Activated CD8-positive, alpha-beta memory T cell treated with anti-CD3 and anti-CD28 coated beads, Interleukin-2, amount 50 U/mL, for 24 hours (primary cell): ENCODE data around the gene BTNL9.
"Not testable (repeated sequence)": the region's sequence is repeated elsewhere in the genome, so short reads cannot be mapped to it uniquely, and the experiment has no call there.

Source experiments
- DNase-seq: peaks from one replicate; pipeline ENCODE4 v3.0.0-alpha.2; 2020; ENCODE audit errors: extremely low read depth

The BTNL9 gene

GRCh38 chr5:181060924-181061323 is 20.9 kb downstream of the BTNL9 start:
- no peak for DNase-seq

- no peak for DNase-seq
Measured at GRCh38 chr5:181061645-181062044, 21.6 kb downstream of the BTNL9 start.

- DNase-seq: no peak
Measured at GRCh38 chr5:181062631-181063030, 22.6 kb downstream of the BTNL9 start.

DNA sequence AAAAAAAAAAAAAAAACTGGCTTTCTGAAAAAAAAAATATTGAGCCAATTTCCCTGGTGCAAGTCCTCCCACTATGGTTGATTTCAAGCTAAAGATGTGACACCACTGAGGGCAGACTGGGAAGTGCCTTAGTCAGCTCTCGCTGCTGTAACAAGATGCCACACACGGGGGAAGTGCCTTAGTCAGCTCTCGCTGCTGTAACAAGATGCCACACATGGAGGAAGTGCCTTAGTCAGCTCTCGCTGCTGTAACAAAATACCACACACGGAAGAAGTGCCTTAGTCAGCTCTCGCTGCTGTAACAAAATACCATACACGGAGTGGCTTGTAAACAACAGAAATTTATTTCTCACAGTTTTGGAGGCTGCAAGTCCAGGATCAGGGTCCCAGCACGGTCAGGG is 23.4 kb downstream of the BTNL9 start:
- DNase-seq: no peak

DNA sequence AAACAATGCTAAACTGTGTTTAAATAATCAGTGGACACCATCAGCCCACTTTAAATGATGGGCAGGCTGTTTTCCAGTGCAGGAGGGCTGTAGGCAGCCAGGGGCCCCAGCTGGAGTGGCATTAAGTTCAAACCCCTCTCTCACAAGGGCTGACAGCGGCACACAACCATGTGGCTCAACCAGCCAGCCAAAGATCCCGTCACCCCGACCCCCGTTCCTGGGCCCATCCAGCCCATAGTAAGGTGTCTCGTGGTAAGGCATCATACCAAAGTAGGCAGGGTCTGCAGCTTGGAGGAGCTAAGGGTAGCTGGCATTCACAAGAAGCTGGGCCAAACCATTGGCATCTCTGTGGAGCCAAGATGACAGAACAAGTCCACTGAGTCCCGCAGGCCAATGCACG is 24.9 kb downstream of the BTNL9 start:
- no peak for DNase-seq

DNA sequence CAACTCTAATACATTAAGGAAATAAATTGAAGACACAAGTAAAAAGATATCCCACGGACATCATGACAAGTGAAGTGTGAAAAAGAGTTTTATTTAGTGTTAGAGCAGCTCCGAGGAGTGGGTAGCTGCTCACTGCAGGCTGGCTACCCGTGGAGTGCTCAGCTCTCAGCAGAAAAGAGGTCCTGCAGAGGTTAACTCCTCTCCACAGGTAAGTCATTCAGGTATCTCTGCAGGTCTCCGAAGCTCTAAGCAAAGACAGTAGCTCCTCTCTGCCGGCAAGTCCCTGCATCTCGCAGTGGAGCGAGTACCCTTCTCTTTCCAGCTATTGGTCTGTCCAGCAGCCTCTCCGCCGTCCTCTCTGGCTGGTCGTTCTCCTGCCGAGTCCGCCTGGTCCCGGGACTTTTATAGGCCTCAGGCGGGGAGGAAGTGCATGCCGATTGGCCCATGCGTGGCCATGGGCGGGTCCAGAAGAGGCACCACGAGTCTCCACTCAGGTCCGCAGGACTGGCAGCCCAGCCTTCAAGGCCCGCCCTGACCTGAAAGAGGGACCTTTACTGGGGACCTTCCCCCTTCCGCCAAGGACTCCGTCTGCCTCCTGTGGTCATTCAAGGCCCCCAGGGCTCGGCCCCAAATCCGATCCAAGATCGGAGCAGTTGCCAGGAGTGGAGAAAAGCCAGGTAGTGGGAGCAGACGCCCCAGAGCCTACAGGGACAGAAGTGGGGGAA is 29.9 kb downstream of the BTNL9 start:
- no peak for DNase-seq

- no peak for DNase-seq
Measured at GRCh38 chr5:181070523-181070922, 30.5 kb downstream of the BTNL9 start.

DNA sequence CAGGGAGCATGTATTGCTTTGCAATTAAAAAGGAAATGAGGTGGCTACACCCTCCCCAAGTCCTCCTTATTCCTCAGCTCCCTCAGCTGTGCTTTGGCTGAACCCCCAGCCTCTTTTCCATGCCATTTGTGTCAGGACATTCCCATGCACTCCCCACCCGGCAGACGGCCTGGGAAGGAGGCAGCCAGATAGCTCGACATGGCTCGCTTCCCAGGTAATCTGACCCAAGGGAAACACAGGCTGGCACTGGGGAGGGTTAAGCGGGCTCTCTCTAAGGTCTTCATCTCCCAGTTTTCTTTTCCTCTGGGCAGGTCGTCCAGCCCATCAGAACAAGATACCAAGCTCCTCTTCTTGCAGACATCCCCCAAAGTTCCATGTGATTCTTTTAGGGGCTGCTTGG is 31.2 kb downstream of the BTNL9 start:
- DNase-seq: no peak

DNA sequence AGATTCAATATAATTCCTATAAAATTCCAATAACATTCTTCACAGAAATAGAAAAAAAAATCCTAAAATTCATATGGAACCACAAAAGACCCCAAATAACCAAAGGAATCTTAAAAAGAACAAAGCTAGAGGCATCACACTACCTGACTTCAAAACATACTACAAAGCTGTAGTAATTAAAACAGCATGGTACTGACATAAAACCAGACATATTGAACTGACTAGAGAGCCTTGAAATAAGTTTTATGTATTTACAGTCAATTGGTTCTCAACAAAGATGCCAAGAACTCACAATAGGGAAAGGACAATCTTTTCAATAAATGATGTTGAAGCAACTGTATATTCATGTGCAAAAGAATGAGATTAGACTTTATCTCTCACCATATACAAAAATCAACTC is 36.9 kb downstream of the BTNL9 start:
- no peak for DNase-seq

DNA sequence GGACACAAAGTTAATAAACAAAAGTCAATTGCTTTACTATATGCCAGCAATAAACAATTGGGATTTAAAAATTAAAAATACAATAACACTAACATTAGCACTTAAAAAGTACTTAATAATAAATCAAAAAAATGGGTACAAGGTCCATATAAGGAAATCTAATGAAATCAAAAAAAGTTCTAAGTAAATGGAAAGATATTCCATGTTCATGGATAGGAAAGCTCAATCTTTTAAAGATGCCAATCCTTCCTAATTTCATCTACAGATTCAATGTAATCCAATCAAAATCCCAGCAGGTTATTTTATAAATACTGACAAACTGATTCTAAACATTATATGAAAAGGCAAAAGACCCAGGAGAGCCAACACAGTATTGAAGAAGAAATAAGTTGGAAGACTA is 41.9 kb downstream of the BTNL9 start:
- DNase-seq: no peak

DNA sequence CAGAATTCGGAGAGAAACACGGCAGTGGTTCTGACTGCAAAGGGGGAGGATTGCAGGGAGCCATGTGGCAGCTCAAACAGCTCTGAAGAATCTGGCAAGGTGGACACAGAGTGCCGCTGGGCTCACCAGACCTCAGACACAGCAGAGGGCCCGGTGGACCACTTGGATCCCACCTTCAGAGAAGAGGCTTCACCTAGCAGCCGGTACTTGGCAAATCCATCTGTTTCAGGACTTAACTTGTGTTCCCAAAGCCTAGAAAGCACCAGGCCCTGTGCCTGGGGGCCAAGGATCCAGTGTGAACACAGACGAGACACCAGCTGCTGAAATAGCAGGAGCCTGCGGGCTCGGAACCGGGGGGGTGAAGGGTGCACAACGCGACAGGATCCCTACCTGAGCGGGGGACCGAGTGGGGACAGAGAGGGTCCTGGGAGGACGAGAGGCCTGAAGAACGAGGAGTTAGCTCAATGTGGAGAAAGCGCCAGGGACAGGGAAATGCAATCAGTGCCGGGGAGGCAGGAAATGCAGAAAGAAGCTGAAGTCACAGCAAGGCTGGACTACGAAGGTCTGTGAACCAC is 44.6 kb downstream of the BTNL9 start:
- DNase-seq: no peak

DNA sequence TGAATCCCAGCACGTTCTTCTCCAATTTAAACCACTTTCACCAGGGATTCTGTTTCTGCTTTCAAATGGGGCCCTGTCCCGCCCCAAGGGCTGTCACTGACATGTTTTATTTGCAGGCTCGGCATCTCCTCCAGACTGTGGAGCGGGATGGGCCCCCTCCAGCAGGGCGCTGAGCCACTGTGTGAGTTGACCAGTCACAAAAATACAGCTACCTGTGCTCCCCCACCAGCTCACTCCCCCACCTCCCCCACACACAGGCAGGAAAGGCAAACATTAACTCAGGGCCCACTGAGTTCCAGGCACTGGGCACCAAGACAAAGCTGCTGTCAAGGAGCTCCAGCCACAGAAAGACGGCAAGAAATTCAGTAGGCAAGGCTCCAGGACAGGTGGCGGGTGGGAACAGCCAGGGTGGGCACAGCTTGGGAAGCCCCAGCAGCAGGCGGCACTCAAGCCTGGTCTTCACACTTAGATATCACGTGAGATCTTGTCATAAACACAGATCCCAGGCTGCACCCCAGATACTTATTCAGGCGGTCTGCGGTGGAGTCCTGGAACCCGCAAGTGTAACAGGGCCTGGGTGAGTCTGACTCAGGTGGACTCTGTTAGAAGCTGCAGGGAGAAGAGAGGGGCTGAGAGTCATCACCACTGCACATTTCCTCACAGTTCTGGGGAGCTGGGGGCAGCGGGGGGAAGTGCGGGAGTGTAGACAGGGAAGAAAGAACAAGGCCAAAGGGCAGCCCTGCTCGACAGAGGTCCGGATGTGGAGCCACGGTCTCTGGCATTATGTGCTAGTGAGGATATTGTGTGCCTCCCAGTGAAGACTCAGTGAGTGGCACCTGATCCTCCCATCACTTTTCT is 46.2 kb downstream of the BTNL9 start:
- no peak for DNase-seq

GRCh38 chr5:181086884-181087205 is 46.8 kb downstream of the BTNL9 start:
- no peak for DNase-seq

GRCh38 chr5:181087309-181087708 is 47.2 kb downstream of the BTNL9 start:
- no peak for DNase-seq

- DNase-seq: no peak
Measured at GRCh38 chr5:181088289-181088688, 48.2 kb downstream of the BTNL9 start.

- no peak for DNase-seq
Measured at GRCh38 chr5:181092428-181092827, 52.4 kb downstream of the BTNL9 start.

- not testable (repeated sequence) for DNase-seq
Measured at GRCh38 chr5:181095162-181095561, 55.1 kb downstream of the BTNL9 start.

- DNase-seq: not testable (repeated sequence)
Measured at GRCh38 chr5:181096721-181097382, 56.8 kb downstream of the BTNL9 start.

DNA sequence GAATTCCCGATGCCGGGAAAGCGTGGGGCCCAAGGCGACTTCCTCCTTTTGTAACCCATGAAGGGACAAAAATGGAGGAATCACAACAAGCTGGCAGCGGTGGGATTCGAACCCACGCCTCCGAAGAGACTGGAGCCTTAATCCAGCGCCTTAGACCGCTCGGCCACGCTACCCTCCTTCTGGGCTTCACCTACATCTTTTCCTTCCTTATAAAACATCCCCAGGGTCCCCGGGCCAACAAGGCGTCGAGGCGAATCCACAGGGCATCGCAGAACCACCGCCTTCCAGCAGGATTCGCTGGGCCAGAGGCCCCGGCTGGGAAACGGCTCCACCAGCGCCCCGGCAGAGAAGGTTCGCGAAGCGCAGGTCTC is 57.3 kb downstream of the BTNL9 start:
- DNase-seq: not testable (repeated sequence)

- DNase-seq: not testable (repeated sequence)
Measured at GRCh38 chr5:181097759-181098491, 57.9 kb downstream of the BTNL9 start.

DNA sequence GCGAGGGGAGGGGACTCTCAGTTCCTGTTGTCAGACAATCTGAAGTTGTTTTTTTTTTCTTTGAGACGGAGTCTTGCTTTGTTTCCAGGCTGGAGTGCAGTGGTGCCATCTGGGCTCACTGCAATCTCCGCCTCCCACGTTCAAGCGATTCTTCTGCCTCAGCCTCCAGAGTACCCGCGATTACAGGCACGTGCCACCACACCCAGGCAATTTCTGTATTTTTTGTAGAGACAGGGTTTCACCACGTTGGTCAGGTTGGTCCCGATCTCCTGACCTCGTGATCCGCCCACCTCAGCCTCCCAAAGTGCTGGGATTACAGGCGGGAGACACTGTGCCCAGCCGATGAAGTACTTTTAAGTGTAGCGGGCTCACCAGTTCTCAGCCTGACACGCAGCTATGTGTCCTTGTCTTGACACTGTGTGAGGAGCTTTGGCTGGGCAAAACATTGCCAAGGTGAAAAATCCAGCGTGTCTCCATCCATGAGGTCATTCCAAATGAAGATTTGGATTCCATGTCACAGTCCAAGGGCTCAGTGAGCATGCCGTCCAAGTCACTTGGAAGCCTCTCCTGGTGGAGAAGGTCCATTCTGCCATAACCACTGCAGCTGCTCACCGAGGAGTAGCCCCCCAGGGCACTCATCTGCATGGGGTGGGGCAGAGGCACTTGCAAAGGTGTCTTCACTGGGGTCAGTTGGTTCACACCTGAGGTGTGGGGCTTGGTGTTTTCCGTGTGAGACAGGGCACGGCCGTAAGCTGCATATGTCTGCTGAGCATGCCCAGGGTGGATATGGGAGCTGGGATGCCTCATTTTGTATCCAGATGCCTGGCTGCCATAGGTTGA is 58.9 kb downstream of the BTNL9 start:
- no peak for DNase-seq
